DMS 273 (cell line): ENCODE results near the gene EHD1.
"Not testable (repeated sequence)": the region's sequence is repeated elsewhere in the genome, so short reads cannot be mapped to it uniquely, and the experiment has no call there.

Source experiments
- DNase-seq: peaks from one replicate; lab custom pipeline; 2025; ENCODE audit not compliant: unreplicated experiment; lab: John Stamatoyannopoulos, UW

The EHD1 gene

DNA sequence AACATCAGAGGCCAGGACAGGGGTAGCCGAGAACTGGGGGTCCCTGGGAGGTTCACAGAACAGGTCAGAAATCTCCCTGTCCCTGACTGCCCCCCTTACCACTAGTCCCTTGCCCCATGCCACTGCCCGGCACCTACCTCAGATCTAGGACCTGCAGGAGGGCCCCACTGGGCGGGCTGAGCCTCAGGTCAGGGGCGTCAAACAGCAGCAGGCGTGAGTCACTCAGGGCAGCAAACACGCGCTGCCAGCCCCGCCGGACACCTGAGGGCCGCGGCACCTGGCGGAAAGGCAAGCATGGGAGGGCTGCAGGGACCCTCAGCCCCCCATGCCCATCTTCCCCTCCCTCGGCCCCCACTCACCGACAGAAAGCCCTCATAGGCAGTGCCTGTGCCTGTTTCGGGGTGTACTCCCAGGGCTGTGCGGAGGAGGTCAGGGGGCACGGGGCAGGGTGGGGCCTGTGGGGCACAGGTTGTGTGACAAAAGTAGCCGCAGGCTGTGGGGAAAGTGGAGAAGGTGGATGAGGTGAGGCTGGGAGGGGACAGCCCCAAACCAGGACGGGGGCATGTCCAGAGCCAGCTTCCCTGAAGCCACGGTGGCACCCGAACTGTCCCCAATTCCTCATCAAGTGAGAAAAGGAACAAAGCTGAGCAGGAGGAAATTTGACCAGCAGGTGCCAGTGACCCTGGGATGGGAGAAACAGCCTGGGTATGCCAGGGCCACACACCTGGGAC is 45.8 kb downstream of the EHD1 start:
- no peak for DNase-seq

DNA sequence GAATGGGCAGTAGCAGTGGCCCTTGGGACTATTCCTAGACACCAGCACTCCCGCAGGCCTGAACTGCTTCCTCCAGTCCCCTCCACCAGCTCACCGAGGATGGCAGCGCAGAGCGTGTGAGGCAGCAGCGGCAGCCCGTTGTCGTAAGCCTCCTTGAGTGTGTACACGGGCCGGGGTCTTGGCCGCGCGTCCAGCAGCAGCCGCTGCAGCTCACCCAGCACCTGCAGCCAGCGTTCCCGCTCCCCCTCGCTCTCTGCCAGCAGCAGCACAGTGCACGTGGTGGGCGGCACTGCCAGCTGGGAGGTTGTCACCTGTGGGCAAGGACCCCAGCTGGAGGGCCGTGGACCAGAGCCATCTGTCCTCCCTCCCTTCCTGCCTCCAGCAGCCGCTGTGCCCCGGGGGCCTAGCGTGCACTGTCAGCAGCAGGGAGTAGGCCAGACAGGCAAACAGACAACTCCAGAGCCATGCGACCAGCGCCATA is 47.0 kb downstream of the EHD1 start:
- DNase-seq, result no peak

DNA sequence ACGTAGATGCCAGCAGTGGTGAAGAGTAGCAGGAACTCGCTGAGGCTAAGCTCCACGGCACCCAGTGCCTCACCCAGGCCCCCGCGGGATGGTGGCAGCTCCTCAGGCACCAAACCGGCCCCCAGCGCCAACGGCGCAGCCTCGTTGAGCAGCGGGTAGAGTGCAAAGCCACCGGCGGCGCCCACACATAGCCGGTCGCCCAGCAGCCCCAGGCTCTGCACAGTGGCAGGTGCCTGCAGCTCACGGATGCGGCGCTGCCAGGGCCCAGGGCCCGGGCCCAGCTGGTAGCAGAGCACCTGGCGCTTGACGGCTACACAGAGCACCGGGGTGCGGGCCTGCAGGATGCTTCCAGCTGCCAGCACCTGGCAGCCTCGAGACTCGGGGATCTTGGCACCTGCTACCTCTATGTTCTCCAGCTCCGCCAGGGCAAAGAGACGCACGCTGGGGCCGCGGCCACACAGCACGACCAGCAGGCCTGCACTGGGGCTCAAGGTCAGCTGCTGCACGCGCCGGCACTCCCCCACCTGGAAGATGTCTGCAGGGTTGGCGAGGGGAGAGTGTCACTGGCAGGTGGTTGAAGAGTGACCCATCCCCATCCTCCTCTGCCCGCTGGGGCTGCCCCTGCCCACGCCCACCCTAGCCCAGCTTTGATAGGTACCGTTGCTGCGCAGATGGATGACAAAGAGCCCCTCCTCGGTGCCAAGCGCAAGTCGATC is 48.7 kb downstream of the EHD1 start:
- no peak for DNase-seq

DNA sequence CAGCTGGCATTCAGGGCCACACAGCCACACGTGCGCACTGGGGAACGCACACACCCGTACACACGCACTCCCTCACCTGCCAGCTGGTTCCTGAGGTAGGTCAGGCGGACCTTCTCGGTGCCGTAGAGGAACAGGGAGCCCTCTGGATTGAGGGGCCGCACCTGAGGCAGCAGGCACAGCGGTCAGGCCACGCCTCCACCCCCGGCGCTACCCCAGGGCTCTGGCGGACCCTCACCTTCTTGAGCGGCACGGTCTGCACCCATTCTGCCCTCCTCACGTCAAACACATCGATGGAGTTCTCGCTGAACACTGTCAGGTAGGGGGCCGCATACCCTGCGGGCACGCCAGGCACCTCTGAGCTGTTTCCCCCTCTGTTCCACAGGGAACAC is 51.0 kb downstream of the EHD1 start:
- DNase-seq, result no peak

DNA sequence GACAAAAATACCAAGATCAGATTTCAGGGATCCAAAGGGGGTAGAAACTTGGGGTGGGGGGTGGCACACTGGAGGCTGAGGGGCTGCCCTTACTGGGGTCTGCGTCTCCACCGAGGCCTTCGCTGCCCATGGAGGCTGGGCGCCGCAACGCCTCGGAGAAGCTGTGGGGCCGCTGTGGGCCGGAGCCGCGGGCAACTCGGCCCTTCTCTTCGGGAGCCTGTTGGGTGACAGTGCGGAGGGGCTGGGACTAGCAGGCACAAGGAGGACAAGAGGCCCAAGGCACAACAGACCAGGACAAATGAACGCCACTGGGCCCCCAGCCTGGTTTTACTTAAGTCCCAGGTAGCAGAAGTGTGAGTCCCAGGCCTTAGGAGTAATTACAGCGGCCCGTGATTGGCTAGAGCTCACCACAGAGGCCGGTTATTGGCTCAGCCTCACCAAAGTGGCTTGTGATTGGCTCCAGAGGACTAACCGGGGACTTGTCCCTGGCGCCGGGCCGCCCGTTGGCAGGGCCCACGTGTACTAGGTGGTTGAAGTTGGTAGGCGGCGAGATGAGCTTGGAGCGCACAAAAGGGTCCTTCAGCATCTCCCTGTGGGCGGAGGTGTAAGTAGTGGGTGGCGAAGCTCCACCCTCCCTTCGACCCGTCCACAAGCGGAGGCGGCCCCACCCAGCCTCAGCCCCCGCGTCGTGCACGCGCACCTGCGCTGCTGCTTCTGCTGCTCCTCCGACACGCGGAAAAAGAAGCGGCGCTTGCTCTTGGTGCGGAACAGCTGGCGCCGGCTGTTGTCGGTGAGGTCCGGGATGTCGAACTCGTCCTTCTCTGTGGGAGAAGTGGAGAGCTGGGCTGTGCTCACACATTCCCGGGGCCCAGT is 51.6 kb downstream of the EHD1 start:
- no peak for DNase-seq

DNA sequence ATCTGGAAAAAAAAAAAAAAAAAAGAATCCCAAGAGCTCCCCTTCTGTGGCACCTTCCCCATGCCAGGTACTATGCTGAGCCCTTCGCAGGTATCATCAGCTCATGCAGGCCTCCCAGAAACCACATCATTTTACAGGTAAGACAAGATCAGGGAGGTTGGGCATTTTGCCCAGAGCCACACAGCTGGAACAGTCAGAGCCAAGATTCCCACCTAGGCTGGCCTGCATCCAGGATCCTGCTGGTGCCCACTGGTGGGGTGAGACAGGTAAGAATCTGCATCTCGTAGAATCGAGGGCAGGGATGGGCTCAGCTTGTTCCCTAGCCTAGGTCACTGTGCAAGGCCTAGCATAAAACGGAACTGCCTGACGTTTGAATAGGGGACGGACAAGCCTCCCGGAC is 52.4 kb downstream of the EHD1 start:
- DNase-seq, result no peak

DNA sequence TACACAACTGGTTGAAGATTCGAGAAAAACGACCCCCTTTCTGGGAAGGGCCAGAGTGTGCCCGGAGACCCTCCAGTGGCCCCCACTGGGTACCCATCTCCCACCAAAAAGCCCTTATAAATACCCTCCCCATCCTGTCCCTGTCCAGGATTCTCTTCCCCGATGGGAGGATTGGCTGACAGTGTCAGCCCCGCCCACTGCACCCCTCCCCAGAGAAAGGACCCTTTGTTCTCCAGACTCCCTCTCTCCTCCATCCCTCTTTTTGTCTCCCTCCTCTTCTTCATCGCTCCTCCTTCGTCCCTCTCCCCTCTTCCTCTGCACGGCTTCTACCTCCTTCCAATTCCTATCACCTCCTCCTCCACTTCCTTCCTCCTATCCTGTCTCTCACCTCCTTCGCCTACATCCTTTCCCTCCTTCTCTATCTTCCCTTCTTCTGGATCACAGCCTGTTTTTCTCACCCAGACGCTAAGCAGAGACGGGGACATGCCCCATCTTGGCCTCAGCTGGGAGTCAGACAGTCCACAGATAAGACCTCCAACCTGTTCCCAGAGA is 54.8 kb downstream of the EHD1 start:
- DNase-seq, result no peak

DNA sequence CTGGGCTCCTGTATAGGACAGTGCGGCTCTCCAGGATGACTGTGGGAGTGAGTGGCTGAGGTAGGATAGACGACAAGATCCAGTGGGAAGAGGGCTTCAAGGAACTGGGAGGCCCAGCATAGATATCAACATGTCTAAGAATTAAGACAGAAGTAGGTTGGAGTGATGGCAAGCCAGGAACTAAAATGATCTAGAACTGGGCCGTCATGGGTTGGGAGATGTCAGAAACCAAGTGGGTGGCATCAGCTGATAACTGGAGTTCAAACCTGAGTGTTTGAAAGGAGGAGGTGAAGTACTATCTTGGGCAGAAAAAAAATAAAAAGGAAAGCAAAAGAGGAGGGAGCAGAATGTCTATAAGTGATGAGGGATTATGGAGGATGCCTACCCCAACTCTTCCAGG is 60.9 kb downstream of the EHD1 start:
- no peak for DNase-seq

DNA sequence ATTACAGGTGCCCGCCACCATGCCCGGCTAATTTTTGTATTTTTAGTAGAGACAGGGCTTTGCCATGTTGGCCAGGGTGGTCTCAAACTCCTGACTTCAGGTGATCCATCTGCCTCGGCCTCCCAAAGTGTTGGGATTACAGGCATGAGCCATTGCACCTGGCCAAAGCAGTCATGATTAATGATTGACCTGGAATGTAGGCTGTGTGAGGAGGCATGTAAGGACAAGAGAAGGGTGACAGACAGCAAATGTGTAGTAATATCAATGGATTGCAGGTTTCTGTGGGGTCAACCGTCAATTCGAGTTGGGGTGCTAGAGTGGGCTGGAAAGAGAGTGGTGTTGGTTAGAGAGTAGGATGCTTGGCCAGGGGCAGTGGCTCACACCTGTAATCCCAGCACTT is 63.0 kb downstream of the EHD1 start:
- not testable (repeated sequence) for DNase-seq

DNA sequence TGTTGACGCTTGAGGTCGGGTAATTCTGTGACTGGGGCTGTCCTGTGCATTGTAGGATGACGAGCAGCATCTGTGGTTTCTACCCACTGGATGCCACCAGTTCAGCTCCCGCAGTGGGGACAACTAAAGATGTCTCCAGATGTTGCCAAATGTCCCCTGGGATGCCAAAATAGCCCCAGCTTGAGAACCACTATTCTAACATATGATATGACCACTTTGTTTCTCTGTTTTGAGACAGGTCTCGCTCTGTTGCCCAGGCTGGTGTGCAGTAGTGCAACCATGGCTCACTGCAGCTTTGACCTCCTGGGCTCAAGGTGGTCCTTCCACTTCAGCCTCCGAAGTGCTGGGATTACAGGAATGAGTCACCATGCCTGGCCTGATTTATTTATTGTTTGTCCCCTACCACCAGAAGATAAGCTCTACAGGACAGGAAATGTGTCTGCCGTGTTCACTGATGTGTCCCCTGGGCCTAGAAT is 63.7 kb downstream of the EHD1 start:
- no peak for DNase-seq

DNA sequence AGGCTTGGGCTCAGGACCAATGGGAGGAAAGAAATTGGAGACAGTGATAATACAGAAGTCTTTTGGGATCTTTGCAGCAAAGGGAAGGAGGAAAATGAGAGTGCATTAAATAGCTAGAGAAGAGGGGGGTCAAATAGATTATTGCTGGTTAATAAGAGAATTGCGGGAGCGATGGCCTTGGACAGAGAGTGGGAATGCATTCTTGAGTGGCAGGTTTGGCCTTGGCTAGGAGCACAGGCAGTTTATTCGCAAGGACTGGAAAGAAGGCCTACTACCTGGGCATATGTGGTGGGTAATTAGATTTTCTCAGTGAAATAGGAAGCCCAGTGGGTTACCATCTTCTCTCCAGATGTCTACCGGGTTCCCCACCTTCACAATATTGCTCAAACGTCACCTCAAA is 64.6 kb downstream of the EHD1 start:
- DNase-seq, result no peak

DNA sequence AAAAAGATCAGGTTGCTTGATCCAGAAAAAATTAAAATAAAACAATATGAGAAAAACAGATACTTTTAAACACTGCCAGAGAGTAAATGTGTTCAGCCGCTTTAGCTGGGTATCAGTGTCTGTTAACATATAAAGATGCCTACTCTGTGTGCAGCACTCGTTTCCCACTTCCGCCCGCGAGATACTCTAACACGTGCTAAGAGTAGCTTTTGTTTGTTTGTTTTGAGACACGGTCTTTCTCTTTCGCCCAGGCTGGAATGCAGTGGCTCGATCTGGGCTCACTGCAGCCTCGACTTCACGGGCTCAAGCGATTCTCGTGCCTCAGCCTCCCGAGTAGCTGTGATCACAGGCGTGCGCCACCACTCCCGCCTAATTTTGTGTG is 67.5 kb downstream of the EHD1 start:
- peak; percentile 58 for DNase-seq

DNA sequence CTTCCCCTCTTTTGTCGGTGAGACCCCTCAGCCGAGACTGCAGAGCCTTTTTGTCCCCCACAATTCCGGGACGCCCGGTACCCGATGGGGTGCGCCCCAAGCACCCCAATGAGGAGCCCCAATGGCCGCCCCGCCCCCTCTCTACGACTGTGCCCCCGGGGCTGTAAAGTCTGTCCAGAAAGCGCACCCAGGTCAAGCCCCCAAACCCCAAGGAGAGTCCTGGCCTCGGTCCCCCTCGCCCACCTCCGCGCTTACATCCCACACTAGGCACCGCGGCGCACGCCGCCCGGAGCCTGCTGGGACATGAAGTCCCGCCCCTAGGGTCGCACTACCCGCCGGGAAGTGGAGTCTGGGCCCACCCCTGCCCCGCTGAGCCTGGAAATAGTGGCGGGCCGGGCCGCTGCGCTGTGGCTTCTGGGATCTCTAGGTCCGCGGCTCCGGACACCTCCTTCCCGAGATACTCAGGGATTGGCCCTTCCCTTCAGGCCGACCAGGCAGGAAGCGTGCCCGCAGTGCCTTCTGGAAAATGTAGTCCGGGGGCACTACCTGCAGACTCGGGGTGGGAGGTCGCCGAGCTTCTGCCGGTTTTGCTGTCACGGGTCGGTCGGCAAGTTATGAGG is 68.0 kb downstream of the EHD1 start, which contains the start of gene MEN1:
MEN1 (minus strand) TSS at position 281 of the 620 bp plus-strand sequence. CDS start 442 bp downstream, outside the sequence.
- peak; percentile 96 for DNase-seq

DNA sequence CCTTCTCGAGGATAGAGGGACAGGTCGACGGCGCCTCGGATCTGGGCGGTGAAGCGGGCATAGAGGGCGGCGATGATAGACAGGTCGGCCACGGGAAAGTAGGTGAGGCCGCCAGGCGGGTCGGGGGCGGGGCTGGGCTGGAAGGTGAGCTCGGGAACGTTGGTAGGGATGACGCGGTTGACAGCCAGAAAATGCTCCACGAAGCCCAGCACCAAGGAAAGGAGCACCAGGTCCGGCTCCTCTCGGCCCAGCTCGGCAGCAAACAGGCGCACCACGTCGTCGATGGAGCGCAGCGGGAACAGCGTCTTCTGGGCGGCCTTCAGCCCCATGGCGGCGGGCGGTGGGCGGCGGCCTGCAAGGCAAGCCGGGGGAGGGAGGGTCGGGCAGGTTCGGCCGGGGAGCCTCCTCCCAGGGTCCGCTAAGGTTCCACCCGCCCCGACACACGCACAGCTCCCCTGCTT is 68.6 kb downstream of the EHD1 start:
- peak; percentile 36 for DNase-seq

DNA sequence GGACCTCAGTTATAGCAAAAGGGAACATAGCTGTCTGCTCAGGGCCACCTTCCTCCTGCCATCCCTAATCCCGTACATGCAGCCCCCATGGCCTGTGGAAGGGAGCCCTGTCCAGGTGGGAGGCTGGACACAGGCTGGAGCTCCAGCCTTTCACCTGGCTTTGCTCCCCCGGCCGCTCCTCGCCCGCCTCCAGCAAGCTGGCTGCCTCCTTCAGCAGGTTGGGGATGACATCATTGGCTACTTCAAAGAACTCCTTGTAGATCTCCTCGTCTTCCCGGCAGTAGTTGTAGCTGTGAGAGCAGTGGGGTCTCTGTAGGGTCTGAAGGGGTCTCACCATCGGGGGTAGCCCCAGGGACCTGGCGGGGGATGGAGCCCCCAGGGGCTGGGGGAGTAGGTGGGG is 72.9 kb downstream of the EHD1 start:
- no peak for DNase-seq

DNA sequence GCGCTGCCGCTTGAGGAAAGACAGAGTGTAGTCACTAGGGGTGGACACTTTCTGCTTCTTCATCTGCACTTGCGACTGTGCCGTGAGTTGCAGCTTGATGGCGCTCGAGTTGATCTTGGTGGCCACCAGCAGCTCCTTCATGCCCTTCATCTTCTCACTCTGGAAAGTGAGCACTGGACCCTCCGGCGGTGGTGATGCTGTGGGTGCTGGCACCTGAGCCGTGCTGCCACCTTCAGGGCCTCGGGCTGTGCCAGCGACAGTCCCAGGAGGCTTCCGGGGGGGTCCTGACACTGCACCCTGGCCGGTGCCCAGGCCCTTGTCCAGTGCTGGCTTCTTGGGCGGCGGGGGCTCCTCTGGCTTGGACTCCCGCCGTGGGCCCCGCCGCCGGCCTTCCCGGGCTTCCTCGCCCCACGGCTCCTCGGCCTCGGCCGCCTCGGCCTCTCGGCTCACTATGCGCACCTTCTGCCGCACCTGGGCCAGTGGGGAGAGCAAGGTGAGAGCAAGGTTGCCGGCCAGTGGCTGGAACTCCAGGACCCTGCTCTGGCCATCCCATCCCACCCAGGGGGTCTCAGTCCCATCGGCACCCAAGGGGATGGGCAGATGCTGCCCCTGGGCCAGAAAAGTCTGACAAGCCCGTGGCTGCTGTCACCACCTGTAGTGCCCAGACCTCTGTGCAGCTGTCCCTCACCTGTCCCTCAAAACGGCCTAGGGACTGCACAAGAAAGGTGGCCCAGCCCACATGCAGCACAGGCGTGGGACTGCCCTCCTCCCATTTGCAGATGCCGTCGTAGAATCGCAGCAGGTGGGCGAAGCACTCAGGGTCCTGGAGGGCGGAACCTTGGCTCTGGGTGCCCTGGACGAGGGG is 73.8 kb downstream of the EHD1 start:
- peak; percentile 39 for DNase-seq

DNA sequence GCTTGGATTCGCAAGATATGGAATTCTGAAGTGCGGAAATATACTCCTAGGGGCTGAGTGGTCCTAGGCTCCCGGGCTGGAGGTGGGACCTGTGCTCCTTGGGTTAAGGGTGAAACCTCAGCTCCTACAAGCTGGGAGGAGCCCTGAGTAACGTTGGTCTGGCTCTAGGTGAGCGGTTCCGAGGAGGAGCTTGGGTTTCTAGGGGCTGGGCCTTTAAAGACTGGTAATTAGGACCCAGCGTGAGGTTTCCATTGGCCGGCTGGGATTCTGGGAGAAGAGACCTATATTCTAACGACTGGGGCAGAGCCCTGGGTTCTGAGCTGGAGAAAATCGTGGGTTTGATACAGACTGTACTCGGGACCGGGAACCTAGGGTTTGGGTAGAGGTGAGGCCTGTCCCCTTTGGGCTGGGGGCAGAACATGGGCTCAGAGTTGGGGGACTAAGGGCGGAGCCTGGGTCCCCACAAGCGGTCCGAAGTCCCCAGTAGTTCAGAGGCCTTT is 74.5 kb downstream of the EHD1 start:
- DNase-seq, result peak; percentile 57

DNA sequence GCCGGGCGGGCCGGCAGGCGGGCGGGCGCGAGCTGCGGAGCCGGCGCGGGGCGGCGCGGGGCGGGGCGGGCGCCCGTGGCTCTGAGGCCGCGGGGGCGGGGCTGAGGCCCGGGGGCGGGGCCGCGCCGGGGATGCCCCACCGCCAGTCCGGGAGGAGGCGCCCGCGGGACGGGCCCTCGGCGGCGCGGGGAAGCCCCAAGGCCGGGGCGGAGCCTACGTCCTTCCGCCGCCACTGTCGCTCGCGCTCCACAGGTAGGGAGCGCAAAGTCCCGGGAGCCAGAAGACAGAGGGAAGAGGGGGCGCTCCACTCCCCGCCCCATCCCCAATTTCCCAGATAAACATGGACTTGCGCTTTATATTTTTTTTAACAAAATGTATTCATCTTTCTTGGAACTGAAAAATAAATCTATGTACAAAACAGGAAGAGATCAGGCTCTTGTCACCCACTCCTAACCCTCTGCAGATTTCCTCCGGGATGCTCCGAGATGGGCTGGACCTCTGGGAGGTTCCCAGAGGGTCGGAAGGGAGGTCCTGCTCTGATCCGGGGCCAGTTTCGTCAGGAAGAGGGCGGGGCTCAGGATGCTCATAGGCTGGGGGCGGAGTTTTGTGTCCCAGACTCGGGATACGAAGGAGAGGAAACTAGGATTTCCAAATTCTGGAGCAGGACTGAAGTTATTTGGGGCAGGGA is 75.1 kb downstream of the EHD1 start, which contains the start of gene MAP4K2:
MAP4K2 (minus strand) TSS at position 57 of the 688 bp plus-strand sequence. CDS start 65 bp downstream, outside the sequence.
- DNase-seq, result peak; percentile 90
